CD4-positive, alpha-beta memory T cell (primary cell): ENCODE measurements around the gene DMRTA2. TPM values are rescaled to one million over a fixed set of nuclear protein-coding genes. Genes with fewer than 3 reads are reported as not detected.

ENCODE experiments used
- CTCF ChIA-PET: fragments of 350-600 bp; sonication (Branson Sonifier 250); formaldehyde crosslinking; loops from one replicate; lab custom pipeline; 2021; ENCODE audit warnings: inconsistent platforms; ENCODE audit not compliant: partially characterized antibody; lab: Charles Lee
- POLR2A ChIA-PET: fragments of 350-600 bp; sonication (Branson Sonifier 250); formaldehyde crosslinking; loops from one replicate; lab custom pipeline; 2021; ENCODE audit not compliant: partially characterized antibody; lab: Charles Lee
- DNase-seq, 5 donors: peaks; one replicate each; pipeline versions ENCODE4 v3.0.0 to v3.0.0-alpha.2; 2020 to 2022; ENCODE audit warnings: mixed read lengths in 1 of 5
- H3K27ac ChIP-seq: one replicate; pipeline ENCODE4 v1.7.0; 2013; ENCODE audit warnings: low read depth, low read length
- H3K27me3 ChIP-seq: 2 replicates; pipeline ENCODE4 v1.7.0; 2013; ENCODE audit warnings: mild to moderate bottlenecking, low read length, moderate library complexity; ENCODE audit not compliant: insufficient read depth
- H3K36me3 ChIP-seq: 2 replicates; pipeline ENCODE4 v1.7.0; 2013; ENCODE audit warnings: mild to moderate bottlenecking, low read length, moderate library complexity; ENCODE audit not compliant: insufficient read depth
- H3K4me1 ChIP-seq: 2 replicates; pipeline ENCODE4 v1.7.0; 2013; ENCODE audit warnings: mild to moderate bottlenecking, low read length, moderate library complexity; ENCODE audit not compliant: insufficient read depth
- H3K4me3 ChIP-seq, 2 donors: one replicate each; pipeline ENCODE4 v1.7.0; 2013; ENCODE audit warnings: low read length in 2 of 2, mild to moderate bottlenecking in 1 of 2
- H3K9me3 ChIP-seq, 2 donors: one replicate each; pipeline ENCODE4 v1.7.0; 2013; ENCODE audit warnings: low read length in 2 of 2, control low read depth in 1 of 2; ENCODE audit not compliant: control insufficient read depth in 1 of 2
- H3K27ac Mint-ChIP-seq, 7 donors: one replicate each; pipeline ENCODE4 v1.8.0; 2020 to 2021; ENCODE audit warnings: mixed read lengths in 7 of 7, mild to moderate bottlenecking in 6 of 7, inconsistent platforms in 3 of 7, moderate library complexity in 3 of 7
- H3K27me3 Mint-ChIP-seq, 2 donors: one replicate each; pipeline ENCODE4 v1.8.0; 2020 to 2021; ENCODE audit warnings: mixed read lengths in 2 of 2
- H3K36me3 Mint-ChIP-seq, 2 donors: one replicate each; pipeline ENCODE4 v1.8.0; 2020 to 2021; ENCODE audit warnings: mixed read lengths in 2 of 2, inconsistent platforms in 1 of 2, mild to moderate bottlenecking in 1 of 2
- H3K4me1 Mint-ChIP-seq, 4 donors: one replicate each; pipeline ENCODE4 v1.8.0; 2020 to 2021; ENCODE audit warnings: mixed read lengths in 4 of 4, mild to moderate bottlenecking in 1 of 4
- H3K4me3 Mint-ChIP-seq, 8 donors: one replicate each; pipeline ENCODE4 v1.8.0; 2020 to 2021; ENCODE audit warnings: mixed read lengths in 8 of 8, mild to moderate bottlenecking in 7 of 8, moderate library complexity in 6 of 8, inconsistent platforms in 3 of 8
- H3K9me3 Mint-ChIP-seq, 8 donors: one replicate each; pipeline ENCODE4 v1.8.0; 2020 to 2021; ENCODE audit warnings: mixed read lengths in 8 of 8, mild to moderate bottlenecking in 5 of 8, inconsistent platforms in 3 of 8, moderate library complexity in 1 of 8
- intact Hi-C: fragments of 100-400 bp; cut with micrococcal nuclease; formaldehyde crosslinking; loops from one replicate; pipeline ENCODE4 v1.15.1; 2023
- polyA plus RNA-seq, 2 donors: library from polyadenylated mRNA; unstranded; fragments of 300-500 nt; fragmentation: Illumina TruSeq; gene quantifications; one replicate each; pipeline ENCODE4 v1.2.3, GENCODE V29; 2021
- total RNA-seq, 2 experiments: library from RNA; stranded (reverse); gene quantifications; one replicate each; pipeline ENCODE4 v1.2.3, GENCODE V29; 2021

The DMRTA2 gene
- not detected for total RNA-seq
- not detected for polyA plus RNA-seq

DNA sequence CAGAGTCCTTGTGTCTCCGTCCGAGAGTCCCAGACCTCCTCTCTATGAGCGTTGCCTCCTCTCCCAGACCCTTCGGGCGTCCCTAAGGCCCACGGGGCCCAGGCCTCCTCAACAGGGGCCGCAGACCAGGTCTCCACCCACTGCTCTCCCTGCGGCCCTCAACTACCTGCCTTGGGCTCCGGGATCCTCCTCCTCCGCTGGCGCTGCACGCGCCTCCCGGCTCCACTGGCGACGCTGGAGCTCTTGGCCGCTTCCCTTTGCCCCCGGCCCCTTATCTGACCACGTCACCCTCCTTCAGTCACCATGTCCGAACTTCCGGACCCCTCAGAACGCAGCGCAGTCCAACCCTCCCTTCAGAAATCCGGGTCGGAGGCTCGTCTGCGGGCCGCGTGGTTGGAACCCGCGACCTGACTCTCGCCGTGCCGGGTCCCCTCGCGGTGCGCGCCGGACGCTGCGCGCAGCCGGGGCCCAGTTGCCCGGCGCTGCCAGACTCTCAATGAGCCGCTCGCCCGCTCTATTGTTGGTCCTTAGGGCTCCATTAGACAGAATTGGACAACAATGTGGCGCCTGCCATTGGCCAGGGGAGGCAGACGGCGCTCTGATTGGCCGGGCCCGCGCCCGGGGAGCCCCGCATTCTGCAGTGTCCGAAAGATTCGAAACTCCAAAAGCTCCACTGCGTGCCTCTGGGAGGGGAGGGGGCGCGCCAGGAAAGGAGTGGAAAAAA is at the start of gene DMRTA2:
DMRTA2 (minus strand) TSS at position 498 of the 724 bp plus-strand sequence. CDS start 1,907 bp downstream, outside the sequence.
- H3K27ac Mint-ChIP-seq, result peak within 1 kb of the TSS in 1 of 7 donors; percentile 55
- ChIA-PET CTCF (no interaction called here), POLR2A (no interaction called here)
- peak within 1 kb of the TSS; percentile 84 to 98 (median 91) for H3K4me3 Mint-ChIP-seq
- Histone ChIP-seq H3K27ac (no peak within 1 kb of the TSS), H3K9me3 (no peaks in the 10 kb centered on the region), H3K27me3 (peaks cover 47% of the 10 kb centered on the region), H3K4me1 (peaks cover 32% of the 10 kb centered on the region), H3K4me3 (peak within 1 kb of the TSS; percentile 42 to 52), H3K36me3 (no peaks in the 10 kb centered on the region)
- DNase-seq, result no peak
- intact Hi-C loops, result no loop called here
- H3K27me3 Mint-ChIP-seq, result peaks cover 62 to 63% of the 10 kb centered on the region in 2 donors
- peaks cover 31 to 74% (median 54%) of the 10 kb centered on the region in 4 donors for H3K4me1 Mint-ChIP-seq
- peaks cover 0 to 3% of the 10 kb centered on the region in 2 donors for H3K36me3 Mint-ChIP-seq
- peaks cover 0 to 2% (median 0%) of the 10 kb centered on the region in 8 donors for H3K9me3 Mint-ChIP-seq

DNA sequence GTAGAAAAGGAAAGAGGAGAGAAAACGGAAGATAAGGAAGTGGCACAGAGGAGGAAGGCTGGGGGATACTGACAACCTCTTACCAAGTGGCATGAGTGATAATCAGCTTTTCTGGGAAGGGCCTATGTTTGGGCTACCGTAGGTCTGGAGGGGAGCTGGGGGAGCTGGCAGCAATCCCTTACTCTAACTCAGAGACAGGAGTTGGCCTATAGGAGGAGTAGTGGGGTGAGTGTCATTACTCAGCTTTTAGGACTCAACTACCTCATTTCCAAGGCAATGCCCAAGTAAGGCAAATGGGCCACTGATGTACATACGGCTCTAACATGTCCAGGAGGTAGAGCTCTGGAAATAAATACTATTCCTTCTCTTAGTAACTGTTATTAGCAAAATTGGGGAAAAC is 48.7 kb upstream of the DMRTA2 start:
- no peaks in the 10 kb centered on the region for H3K9me3 ChIP-seq
- H3K4me1 Mint-ChIP-seq, result no peaks in the 10 kb centered on the region
- H3K4me3 ChIP-seq, result no peak overlapping the region
- peaks cover 49 to 55% of the 10 kb centered on the region in 2 donors for H3K36me3 Mint-ChIP-seq
- H3K4me3 Mint-ChIP-seq, result no peak overlapping the region
- peak overlapping the region in 1 of 7 donors; percentile 39 for H3K27ac Mint-ChIP-seq
- no peaks in the 10 kb centered on the region for H3K27me3 ChIP-seq
- ChIA-PET POLR2A (no interaction called here), CTCF (no interaction called here)
- intact Hi-C loops, result no loop called here
- H3K27ac ChIP-seq, result no peak overlapping the region
- H3K36me3 ChIP-seq, result peaks cover 9% of the 10 kb centered on the region
- no peak for DNase-seq
- no peaks in the 10 kb centered on the region for H3K27me3 Mint-ChIP-seq
- H3K9me3 Mint-ChIP-seq, result no peaks in the 10 kb centered on the region
- H3K4me1 ChIP-seq, result no peaks in the 10 kb centered on the region

DNA sequence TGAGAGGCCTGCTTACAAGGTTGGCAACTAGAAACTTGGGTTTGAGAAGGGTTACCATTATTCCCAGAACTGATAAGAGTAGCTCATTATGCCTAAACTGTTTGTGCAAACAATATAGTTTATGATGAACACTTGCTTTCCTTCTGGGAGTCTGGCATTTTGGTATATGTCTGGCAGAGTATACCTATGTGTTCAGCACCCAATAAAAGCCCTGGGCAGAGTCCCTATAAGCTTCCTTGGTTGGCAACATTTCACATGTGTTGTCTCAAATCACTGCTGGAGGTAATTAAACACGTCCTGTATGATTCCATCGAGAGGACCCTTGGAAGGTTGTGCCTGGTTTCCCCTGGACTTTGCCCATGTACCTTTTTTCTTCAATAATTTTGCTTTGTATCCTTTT is 39.7 kb upstream of the DMRTA2 start:
- ChIA-PET POLR2A (no interaction called here), CTCF (no interaction called here)
- DNase-seq, result no peak
- intact Hi-C loops, result no loop called here
- no peaks in the 10 kb centered on the region for H3K27me3 Mint-ChIP-seq
- peaks cover 15 to 20% of the 10 kb centered on the region in 2 donors for H3K36me3 Mint-ChIP-seq
- no peak overlapping the region for H3K4me3 ChIP-seq
- H3K27ac ChIP-seq, result no peak overlapping the region
- H3K27ac Mint-ChIP-seq, result no peak overlapping the region
- H3K4me1 Mint-ChIP-seq, result no peaks in the 10 kb centered on the region
- H3K9me3 ChIP-seq, result no peaks in the 10 kb centered on the region
- H3K27me3 ChIP-seq, result no peaks in the 10 kb centered on the region
- H3K4me1 ChIP-seq, result no peaks in the 10 kb centered on the region
- H3K9me3 Mint-ChIP-seq, result no peaks in the 10 kb centered on the region
- H3K36me3 ChIP-seq, result no peaks in the 10 kb centered on the region
- no peak overlapping the region for H3K4me3 Mint-ChIP-seq

DNA sequence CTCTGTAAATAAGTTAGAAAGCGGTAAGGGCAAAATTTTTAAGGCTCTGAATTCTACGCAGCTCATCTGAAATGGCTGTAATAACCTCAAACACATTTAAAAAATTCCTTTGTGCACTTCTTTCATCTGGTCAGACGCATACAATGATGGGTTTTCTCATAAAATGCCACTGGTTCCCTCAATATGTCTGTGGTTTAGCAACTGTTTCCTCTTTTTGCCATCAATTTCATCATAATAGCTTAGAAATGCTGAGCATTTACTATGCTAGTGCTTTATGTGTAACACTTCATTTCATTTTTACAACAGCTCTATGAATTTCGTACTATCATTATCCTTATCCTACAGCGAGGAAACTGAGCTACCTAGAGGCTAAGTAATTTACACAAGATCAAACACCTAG is 35.3 kb upstream of the DMRTA2 start:
- Mint-ChIP-seq H3K27me3 (no peaks in the 10 kb centered on the region), H3K4me1 (peaks cover 0 to 10% (median 2%) of the 10 kb centered on the region in 4 donors), H3K36me3 (peaks cover 13 to 23% of the 10 kb centered on the region in 2 donors), H3K27ac (no peak overlapping the region), H3K9me3 (no peaks in the 10 kb centered on the region), H3K4me3 (no peak overlapping the region)
- H3K9me3 ChIP-seq, result no peaks in the 10 kb centered on the region
- H3K4me1 ChIP-seq, result no peaks in the 10 kb centered on the region
- no peak for DNase-seq
- H3K4me3 ChIP-seq, result no peak overlapping the region
- POLR2A ChIA-PET, result no interaction called here
- CTCF ChIA-PET, result no interaction called here
- intact Hi-C loops, result no loop called here
- no peak overlapping the region for H3K27ac ChIP-seq
- H3K36me3 ChIP-seq, result no peaks in the 10 kb centered on the region
- no peaks in the 10 kb centered on the region for H3K27me3 ChIP-seq

GRCh38 chr1:50454911-50455310 is 31.7 kb upstream of the DMRTA2 start:
- no peaks in the 10 kb centered on the region for H3K27me3 ChIP-seq
- H3K4me3 ChIP-seq, result no peak overlapping the region
- H3K9me3 Mint-ChIP-seq, result no peaks in the 10 kb centered on the region
- peaks cover 12 to 37% (median 21%) of the 10 kb centered on the region in 4 donors for H3K4me1 Mint-ChIP-seq
- H3K27me3 Mint-ChIP-seq, result no peaks in the 10 kb centered on the region
- DNase-seq, result no peak
- no peaks in the 10 kb centered on the region for H3K36me3 ChIP-seq
- CTCF ChIA-PET, result no interaction called here
- peaks cover 4 to 19% of the 10 kb centered on the region in 2 donors for H3K36me3 Mint-ChIP-seq
- H3K9me3 ChIP-seq, result no peaks in the 10 kb centered on the region
- no peak overlapping the region for H3K27ac ChIP-seq
- intact Hi-C loops, result no loop called here
- H3K27ac Mint-ChIP-seq, result peak overlapping the region in 1 of 7 donors; percentile 38
- no peak overlapping the region for H3K4me3 Mint-ChIP-seq
- H3K4me1 ChIP-seq, result peaks cover 7% of the 10 kb centered on the region
- POLR2A ChIA-PET, result no interaction called here

DNA sequence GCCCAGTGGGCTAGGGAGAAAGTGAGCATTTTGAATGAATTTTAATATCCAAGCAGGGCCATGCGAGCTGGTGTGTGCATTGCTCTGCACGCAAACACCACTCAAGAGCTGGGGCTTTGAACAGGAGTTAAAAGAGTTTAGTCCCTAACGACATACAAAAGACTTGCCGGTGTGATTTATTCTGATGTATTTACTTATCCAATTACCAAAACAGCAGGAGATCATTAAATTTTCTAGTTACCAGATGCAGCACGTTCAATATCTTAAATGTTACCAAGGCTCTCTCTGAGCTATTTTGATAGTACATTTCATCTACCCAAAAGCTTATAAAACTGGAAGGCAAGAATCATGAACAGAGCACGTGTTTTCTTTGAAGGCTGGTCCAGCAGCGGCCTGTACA is 30.0 kb upstream of the DMRTA2 start:
- Histone ChIP-seq H3K27me3 (no peaks in the 10 kb centered on the region), H3K27ac (no peak overlapping the region), H3K4me3 (no peak overlapping the region), H3K36me3 (no peaks in the 10 kb centered on the region), H3K4me1 (peaks cover 7% of the 10 kb centered on the region), H3K9me3 (no peaks in the 10 kb centered on the region)
- Mint-ChIP-seq H3K4me1 (peaks cover 12 to 37% (median 21%) of the 10 kb centered on the region in 4 donors), H3K9me3 (no peaks in the 10 kb centered on the region), H3K27me3 (no peaks in the 10 kb centered on the region), H3K36me3 (peaks cover 4 to 16% of the 10 kb centered on the region in 2 donors), H3K27ac (peak overlapping the region in 1 of 7 donors; percentile 5), H3K4me3 (no peak overlapping the region)
- intact Hi-C loops, result no loop called here
- no peak for DNase-seq
- ChIA-PET POLR2A (no interaction called here), CTCF (interaction anchor here (0.8 kb wide), 1 partner anchor 113 kb away, joined by 3 read pairs; no protein-coding TSS in a partner anchor)

DNA sequence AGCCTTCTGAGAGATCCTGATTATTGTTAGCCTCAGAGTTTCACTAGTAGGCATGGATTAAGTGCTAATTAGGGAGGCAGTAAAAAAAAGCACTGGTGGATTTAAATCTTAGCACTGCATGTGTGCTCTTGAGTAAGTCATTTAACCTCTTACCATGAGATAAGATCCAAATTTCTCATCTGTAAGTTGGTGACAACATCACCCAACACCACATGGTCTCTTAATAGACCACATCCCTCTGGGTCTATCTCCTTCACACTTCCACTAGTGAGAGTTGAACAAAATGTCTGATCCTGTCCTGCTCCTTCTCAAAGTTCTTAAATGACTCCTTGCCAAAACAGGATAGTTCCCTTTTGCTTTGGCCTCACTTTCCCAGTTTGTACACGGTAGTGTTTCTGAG is 29.5 kb upstream of the DMRTA2 start:
- H3K27ac Mint-ChIP-seq, result peak overlapping the region in 3 of 7 donors; percentile 9 to 48 (median 12)
- ChIA-PET POLR2A (no interaction called here), CTCF (no interaction called here)
- no peaks in the 10 kb centered on the region for H3K36me3 ChIP-seq
- peaks cover 4 to 14% of the 10 kb centered on the region in 2 donors for H3K36me3 Mint-ChIP-seq
- H3K4me1 Mint-ChIP-seq, result peaks cover 12 to 37% (median 21%) of the 10 kb centered on the region in 4 donors
- H3K4me3 ChIP-seq, result no peak overlapping the region
- no peak for DNase-seq
- H3K9me3 ChIP-seq, result no peaks in the 10 kb centered on the region
- H3K27ac ChIP-seq, result no peak overlapping the region
- H3K4me3 Mint-ChIP-seq, result no peak overlapping the region
- H3K9me3 Mint-ChIP-seq, result no peaks in the 10 kb centered on the region
- H3K27me3 Mint-ChIP-seq, result no peaks in the 10 kb centered on the region
- peaks cover 7% of the 10 kb centered on the region for H3K4me1 ChIP-seq
- intact Hi-C loops, result no loop called here
- no peaks in the 10 kb centered on the region for H3K27me3 ChIP-seq
